Measurements from ENCODE around the gene PCNX4.
A peak's percentile ranks its signal among the peaks of the same experiment; 100 is the strongest.

PCNX4 gene

DNA sequence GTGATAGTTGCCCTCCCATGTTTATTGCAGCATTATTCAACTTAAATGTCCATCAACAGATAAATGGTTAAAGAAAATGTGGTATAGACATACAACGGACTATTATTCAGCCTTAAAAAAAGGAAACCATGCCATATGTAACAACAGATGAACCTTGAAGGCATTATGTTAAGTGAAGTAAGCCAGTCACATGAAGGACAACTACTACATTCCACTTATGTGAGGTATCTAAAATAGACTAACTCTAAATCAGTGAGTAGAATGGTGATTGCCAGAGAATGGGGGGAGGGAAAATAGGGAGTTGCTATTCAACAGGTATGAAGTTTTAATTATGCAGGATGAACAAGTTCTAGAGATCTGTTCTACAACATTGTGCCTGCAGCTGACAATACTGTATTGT is 10.1 kb downstream of the PCNX4 start:
- no peak for DNase-seq (ENCODE audit: low read depth in 3 of 3)

DNA sequence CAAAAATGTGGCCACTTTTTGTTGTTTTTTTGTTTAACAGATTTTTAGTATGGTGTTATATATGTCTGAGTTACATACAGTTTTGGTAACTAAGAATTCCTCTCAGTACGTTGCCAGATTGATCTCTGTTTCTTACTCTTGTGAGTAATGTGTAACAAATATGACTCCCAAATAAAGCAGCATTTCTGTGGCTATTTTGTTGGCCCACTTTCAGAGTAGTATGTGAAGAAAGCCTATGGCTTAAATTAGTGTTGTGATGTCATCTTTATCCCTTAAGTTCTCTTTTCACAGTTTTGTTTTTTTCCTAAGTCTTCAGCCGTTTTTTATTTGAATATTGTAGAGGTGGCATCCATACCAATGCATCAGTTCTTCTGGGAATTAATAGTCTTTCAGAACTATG is 10.7 kb downstream of the PCNX4 start:
- no peak for DNase-seq (ENCODE audit: low read depth in 3 of 3)

DNA sequence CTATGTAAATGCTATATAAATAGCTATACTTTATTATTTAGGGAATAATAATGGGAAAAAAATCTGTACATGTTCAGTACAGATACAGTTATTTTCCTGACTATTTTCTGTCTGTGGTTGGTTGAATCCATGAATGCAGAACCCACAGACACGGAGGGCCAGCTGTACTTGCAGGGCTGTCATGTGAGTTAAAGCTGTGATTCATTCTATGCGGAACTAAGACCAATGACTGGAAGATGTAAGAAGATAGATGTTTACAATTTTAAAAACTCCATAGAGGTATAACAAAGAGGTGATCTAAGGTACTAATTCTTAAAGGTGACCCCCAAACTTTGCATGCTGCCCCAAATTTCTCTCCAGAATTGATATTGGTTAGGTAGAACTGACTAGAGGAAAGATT is 14.6 kb downstream of the PCNX4 start:
- no peak for DNase-seq (ENCODE audit: low read depth in 3 of 3)

DNA sequence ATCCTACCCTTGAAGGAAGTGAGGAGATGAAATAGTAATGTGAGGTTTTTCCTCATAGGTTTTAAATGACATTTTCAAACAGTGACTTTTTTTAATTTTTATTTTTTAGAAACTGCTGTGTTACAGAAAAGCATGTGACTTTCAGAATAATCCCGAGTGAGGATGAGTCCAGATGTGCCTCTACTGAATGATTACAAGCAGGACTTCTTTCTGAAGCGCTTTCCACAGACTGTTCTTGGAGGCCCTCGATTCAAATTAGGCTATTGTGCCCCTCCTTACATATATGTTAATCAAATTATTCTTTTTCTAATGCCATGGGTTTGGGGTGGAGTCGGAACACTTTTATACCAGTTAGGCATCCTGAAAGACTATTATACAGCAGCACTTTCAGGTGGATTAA is 15.8 kb downstream of the PCNX4 start:
- no peak for DNase-seq (ENCODE audit: low read depth in 3 of 3)

DNA sequence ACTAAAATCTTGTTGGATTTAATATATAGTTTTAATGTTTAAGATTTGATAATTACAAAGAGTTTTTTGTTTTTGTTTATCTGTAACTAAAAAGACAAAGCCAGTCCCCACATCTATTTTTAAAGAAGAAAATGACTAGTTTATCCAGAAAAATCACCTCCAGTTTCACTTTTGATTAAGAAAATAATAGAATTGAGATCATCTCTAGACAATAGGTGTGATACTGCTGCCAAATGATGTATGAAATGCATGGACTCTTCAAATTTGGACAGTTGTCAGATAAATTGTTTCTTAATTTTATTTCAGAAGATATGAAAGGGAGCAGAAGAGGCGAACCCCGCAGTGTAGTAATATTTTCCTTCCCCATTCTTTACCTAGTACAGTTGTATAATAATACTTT is 20.0 kb downstream of the PCNX4 start:
- DNase-seq (ENCODE audit: low read depth in 3 of 3): no peak

DNA sequence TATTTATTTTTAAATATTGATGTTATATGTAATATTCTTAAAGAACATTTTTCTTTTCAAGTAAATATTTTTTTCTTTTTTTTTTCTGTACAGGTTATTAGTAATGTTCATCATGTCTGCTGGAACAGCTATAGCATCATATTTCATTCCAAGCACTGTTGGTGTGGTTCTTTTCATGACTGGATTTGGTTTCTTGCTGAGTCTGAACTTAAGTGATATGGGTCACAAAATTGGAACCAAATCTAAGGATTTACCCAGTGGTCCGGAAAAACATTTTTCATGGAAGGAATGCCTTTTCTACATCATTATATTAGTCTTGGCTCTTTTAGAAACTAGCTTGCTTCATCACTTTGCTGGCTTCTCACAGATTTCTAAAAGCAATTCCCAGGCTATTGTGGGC is 23.2 kb downstream of the PCNX4 start:
- no peak for DNase-seq (ENCODE audit: low read depth in 3 of 3)

DNA sequence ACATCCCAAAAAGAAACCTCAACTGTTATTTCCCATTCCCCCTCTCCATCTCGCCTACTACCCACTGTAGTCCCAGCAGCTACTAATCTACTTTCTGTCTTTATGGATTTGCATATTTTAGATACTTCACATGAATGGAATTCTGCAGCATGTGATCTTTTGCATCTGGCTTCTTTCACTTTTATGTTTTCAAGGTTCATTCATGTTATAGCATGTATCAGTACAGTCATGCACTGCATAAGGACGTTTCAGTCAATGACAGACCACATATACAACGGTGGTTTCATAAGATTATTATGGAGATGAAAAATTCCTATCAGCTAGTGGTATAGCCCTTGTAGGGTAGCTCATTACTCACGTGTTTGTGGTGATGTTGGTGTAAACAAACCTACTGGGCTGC is 24.5 kb downstream of the PCNX4 start:
- no peak for DNase-seq (ENCODE audit: low read depth in 3 of 3)

DNA sequence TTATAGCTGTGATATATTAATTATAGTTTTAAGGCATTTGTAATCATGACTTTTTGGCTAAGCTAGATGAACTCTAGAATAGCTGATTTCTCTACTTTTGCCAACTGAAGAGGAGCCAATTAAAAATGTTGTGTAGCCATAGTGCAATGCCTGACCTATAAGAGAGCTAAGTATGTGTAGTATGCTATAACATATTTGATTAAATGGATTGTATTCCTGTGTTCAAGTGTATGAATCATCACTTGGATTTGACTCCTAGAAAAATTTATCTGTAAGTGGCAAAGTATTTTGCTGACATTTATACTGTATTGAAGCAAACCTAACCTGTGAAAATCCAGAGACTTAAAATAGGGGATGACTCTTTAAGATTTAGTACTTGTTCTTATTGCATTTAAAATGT is 34.2 kb downstream of the PCNX4 start:
- no peak for DNase-seq (ENCODE audit: low read depth in 3 of 3)

DNA sequence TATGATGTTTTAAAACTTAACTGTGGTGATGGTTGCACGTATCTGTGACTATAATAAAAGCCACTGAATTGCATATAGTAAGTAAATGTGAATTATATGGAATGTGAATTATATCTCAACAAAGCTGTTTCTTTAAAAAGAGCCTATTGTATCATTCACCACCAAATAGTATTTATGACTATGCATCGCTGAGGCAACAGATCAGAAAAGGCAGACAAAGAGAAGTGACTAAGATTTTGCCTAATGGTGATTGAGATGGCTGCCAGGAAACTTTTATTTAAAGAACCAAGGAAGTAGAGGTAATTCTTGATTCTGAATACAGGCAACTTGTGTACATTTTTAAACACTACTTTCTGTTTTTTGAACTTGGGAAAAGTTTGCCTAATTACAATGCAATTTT is 41.8 kb downstream of the PCNX4 start:
- no peak for DNase-seq (ENCODE audit: low read depth in 3 of 3)

DNA sequence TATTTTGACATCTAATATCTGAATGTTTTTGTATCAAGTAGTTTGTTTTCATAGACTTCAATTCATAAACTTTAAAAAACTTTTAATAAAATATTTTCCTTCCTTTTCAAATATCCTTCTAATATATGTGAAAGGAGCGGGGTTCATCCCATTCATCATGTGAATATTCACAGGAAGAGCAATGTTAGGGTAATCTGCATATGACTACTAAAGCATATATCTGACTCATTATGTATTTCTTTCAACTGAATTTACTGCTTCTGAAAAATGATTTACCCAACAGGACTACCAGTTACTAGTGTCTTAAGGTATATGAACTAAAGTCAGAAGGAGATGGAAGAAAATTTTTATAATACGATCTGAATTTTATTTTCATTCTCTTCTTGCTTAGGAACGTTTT is 43.0 kb downstream of the PCNX4 start:
- no peak for DNase-seq (ENCODE audit: low read depth in 3 of 3)

DNA sequence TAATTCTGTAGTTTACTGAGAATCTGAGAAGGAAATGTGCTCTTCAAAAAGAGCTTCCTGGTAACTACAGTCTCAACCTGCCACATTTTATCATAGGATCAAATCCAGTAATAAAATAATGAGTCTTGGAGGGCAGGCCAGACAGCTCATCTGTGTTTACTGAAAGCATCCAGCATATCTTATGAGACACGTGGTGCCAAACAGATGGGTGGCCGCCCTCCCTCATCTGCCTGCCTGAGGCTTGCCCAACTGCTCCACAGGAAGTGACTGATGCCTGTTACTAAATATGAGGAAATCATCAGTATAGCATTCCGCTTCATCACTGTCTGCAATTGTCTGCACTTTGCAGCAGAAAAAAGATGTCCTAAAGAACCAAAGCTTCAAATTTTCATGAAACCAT is 60.0 kb downstream of the PCNX4 start:
- peak; percentile 36 to 61 (median 40) for DNase-seq (ENCODE audit: low read depth in 3 of 3)

DNA sequence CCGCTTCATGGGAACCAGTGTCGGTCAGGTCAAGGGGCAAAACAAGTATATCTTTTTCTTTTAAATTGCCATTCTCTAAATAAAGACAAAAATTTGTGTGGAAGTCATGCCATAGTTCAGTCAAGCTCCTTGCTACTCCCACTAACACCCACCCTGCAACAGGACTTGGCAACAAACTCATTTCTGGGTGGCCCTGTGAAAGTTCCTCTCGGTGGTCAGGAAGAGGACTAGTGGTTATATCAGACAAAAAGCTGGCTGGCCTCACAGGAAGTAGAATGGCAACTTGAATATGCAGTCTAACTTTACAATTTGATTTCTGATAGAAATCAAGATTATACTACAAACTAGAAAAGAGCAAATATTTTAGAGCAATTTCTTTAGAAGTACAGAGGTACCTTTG is 62.3 kb downstream of the PCNX4 start:
- no peak for DNase-seq (ENCODE audit: low read depth in 3 of 3)

DNA sequence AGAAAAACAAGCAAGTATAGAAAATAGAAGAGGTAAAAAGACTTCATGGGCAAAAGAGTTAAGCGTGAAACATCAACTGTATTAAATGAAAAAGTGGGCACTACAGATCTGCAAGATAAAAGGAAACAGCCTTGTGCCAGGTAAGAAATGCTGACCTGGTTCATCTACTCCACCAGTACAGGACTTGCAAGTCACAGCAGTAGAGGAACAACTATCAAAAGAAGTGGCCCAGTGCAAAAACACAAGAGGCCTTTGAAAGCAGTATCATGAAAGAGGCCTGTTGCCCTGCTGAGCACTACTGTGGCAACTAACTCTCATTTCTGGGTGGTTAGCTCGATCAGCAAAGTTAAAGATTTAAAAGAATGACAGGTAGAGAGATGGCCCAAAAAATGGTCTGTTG is 62.9 kb downstream of the PCNX4 start:
- DNase-seq (ENCODE audit: low read depth in 3 of 3): no peak

DNA sequence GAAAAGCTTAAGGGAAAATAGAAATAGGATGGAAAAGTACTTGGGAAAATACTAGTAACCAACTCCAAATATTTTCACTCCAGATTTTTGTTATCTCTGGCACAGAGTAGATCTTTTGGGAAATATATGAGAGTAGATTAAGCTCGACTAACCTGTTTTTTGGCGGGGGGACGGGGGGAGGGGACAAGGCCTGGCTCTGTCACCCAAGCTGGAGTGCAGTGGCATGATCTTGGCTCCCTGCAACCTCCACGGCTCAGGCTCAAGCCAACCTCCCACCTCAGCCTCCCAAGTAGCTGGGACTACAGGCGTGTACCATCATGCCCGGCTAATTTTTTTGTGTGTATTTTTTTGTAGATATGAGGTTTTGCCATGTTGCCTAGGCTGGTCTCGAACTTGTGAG is 68.7 kb downstream of the PCNX4 start:
- DNase-seq (ENCODE audit: low read depth in 3 of 3): no peak

DNA sequence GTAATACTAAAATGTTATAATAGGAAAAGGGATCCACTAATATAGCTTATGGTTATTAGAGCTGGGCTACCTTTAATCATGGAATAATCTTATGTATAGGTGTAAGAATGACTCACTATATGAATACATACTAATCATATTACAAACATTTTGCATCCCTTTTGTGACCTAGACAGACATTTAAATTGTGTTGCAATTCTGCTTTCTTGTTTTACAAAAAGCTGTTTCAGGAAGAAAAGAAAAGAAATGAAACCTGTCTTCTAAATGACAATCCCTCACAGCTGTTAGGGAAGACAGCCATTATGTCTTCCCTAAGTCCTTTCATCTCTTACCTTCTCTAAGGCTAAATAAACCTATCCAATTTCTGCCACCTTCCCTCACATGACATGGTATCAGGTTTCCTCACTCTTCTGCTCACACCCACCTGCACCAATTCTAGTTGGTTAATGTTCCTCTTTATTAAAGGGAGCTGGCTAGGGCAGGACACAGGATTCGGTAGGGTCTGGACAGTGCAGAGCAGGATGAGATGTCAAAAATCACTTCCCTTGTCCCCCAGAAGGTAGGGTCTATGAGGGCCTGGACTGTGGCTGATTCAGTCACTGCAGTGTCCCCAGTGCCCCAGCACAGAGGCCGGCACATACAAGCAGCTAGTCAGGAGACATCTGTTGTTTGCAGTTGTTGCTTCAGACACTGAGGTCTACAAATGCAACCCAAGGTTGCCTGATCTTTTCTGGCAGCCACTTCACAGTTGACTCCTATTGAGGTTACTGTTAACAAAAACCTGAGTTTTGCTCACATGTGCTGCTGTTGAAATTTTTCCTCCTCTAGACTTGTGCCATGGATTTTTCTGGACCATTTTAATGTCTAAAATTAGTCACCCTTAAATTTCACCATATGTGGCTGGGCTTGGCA is 69.7 kb downstream of the PCNX4 start:
- DNase-seq (ENCODE audit: low read depth in 3 of 3): no peak

DNA sequence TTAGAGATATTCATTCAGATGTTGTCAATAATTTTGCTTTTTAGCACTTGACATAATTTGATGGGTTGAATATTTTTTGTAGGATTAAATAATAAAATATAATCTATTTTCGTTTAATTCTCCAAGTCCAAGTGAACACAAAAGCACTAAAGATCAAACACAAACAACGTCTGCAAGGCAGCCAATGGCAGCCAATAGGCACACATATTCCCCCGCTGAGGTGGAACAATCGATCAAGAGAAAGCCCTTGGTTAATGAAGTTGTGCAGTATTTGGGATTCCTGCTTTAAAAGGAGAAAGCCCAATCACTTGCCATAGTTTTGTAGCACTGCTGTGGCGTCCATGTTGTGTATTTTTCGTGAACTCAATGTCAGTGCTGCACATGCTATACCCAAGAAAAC is 72.0 kb downstream of the PCNX4 start:
- DNase-seq (ENCODE audit: low read depth in 3 of 3): no peak

DNA sequence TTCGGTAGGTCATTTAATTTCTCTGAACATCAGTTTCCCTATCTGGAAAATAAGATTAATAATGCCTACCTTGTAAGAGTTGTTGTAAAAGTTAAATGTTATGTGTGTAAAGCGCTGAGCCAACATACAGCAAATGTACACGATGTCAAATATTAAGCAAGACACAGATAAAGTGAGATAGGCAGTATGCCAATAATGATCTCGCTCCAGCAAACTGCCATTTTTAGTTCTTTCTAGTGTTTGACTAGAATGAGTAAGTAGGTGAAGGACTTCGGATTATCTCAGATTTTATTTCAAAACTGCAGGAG is 72.6 kb downstream of the PCNX4 start:
- no peak for DNase-seq (ENCODE audit: low read depth in 3 of 3)

DNA sequence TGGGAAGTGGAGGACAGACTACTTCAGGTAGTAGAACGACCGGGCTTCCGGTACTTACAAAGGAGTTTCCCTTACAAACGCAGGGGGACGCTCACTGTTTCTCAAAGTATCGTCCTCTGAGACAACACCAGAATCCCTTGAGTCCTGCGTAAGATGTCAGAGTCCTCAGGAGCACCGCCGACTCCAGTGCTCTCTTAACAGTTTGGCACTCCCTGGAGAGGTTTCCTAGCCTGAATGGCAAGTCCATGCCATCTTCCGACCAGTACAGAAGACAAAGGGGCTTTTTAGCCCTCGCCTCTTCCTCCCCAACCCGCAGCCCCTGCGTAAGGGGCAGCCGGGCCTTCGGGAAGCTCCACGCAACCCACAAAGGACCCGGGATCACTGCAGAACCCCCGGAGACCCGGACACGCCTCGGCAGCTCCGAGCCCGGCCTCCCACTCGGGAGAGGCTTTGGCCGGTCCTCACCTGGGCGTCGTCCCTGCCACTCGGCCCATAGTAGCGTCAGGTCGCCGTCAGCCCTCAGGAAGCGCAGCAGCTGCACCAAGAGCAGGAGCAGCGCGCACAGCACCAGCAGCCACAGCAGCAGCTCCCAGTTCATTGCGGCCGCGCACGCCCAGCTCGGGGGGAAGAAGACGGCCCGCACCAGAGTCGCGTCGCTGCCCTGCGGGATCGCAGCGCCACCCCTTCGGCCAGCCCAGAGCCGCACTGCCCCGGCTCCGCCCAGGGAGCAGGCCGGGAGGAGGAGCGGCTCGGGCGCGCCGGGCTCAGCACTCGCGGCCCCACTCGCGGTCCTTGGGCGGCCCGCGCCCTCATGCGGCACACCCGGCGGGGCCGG is 73.2 kb downstream of the PCNX4 start, which contains the start of gene DHRS7:
DHRS7 (minus strand) TSS at position 687 of the 835 bp plus-strand sequence; CDS start at position 598, 89 bp downstream.
- DNase-seq (ENCODE audit: low read depth in 3 of 3): peak; percentile 22 to 73 (median 35)

DNA sequence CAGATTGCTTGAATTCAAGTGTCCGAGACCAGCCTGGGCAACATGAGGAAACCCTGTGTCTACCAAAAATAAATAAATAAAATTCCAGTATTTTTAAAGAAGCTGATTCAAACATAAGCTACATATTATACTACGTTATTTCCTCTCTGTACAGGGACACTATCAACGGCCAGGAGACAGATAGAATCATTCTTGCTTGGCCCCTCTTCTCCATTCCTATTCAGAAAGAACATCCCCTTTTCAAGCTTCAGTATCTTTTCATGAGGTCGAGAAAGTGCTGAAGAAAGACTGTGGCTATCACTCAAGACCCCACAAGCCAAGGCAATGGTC is 73.8 kb downstream of the PCNX4 start:
- no peak for DNase-seq (ENCODE audit: low read depth in 3 of 3)

DNA sequence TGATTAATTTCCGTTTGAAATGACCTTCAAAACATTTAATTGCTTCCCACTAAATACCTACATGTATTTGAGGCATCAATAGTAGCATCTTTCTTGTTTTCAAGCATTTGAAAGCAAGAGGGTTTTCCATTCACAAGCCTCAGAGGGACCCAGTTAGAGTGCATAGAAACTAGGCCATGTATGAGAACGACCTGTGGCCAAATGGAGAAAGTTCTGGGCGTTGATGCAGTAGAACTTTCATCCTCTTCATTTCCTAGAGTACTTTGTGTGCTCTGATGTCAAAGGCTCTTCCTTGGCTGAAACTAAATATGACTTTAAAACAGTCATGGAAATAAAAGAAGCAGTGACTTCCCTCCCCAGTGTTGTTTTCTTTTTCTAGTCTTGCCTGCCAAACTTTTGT is 74.4 kb downstream of the PCNX4 start:
- DNase-seq (ENCODE audit: low read depth in 3 of 3): no peak

DNA sequence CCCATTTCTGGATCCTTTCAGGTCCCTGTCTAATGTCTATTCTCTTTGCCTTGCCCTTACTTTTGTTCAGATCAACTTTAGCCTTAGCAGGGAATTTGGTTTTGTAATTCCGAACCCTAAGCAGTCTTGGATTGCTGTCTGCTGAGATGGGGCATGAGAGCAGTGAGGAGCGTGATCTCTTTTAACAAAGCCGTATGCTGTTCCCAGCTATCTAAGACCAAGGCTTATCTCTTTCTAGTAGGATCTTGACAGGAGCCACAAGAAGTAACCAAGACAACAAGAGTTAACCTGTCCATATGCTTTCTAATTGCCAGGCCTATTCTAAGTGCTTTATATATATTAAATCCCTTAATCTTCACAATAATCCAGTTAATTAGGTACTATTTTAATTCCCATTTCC is 78.0 kb downstream of the PCNX4 start:
- DNase-seq (ENCODE audit: low read depth in 3 of 3): no peak

DNA sequence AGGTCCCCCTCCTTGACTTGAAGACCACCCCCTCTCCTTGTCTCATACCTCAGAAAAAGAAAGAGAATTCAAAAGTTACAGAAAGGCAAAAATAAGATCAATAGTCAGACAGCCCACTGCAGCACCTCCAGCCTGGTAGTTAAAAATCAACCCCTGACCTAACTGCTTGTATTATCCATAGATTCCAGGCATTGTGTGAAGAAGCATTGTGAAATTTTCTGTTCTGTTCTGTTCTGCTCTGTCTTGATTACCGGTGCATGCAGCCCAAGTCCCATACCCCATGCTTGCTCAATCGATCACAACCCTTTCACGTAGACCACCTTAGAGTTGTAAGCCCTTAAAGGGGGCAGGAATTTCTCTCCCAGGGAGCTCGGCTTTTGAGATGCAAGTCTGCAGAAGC is 79.2 kb downstream of the PCNX4 start:
- no peak for DNase-seq (ENCODE audit: low read depth in 3 of 3)

DNA sequence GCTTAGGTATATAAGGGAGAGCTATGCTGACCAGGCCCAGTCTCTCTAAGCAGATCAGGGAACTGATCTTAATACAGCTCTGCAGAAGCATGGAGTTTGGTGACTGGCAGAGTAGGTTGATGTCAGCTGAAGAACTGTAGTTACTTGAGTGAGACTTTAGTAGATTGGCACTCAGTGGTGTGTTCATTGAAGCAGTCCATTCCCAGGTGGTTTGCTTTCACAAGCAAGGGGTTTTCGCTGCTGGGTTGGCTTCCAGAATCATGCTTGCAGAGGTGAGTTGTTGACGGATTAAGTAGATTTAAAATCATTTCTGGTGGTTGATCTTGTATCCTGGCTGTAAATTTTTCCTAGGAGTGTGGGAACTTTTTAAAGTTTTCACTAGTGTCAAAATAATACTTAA is 80.0 kb downstream of the PCNX4 start:
- no peak for DNase-seq (ENCODE audit: low read depth in 3 of 3)
